AG09309 (cell line): Measurements from ENCODE around the gene ZNF112.
"Not testable (repeated sequence)": the region's sequence is repeated elsewhere in the genome, so short reads cannot be mapped to it uniquely, and the experiment has no call there.

Source experiments
- DNase-seq: peaks from one replicate; pipeline ENCODE4 v3.0.0-alpha.2; 2010; ENCODE audit warnings: low read depth
- H3K4me3 ChIP-seq: 2 replicates; pipeline ENCODE4 v1.5.1; 2011; ENCODE audit warnings: mild to moderate bottlenecking, low read depth, low read length, moderate library complexity; ENCODE audit not compliant: control insufficient read depth
- TF ChIP-seq, protein P1 (sequence below): IDR thresholded peaks from 2 replicates; pipeline ENCODE4 v1.5.1; 2011; ENCODE audit warnings: mild to moderate bottlenecking, low read depth, low read length, inconsistent platforms; ENCODE audit not compliant: insufficient read depth, control insufficient read depth; ENCODE audit errors: missing control alignments

ZNF112 gene

DNA sequence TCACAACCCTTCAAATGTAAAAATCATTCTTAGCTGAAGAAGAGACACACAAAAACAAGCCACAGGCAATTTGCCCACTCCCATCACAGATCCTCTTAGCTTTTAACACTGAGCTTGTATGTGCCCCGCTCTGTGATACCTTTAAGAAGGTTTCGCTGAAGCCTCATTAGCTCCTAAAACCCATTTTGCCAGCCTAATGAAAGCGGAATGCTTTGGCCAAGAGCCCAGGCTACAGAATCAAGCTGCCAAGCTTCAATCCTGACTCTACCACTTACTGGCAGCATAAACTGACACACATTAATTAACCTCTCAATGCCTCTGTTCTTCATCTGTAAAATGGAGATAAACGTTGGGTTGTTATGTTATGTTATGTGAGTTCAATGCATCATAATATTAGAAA is 10.5 kb downstream of the ZNF112 start:
- no peak overlapping the region for H3K4me3 ChIP-seq
- TF ChIP-seq, protein P1, sequence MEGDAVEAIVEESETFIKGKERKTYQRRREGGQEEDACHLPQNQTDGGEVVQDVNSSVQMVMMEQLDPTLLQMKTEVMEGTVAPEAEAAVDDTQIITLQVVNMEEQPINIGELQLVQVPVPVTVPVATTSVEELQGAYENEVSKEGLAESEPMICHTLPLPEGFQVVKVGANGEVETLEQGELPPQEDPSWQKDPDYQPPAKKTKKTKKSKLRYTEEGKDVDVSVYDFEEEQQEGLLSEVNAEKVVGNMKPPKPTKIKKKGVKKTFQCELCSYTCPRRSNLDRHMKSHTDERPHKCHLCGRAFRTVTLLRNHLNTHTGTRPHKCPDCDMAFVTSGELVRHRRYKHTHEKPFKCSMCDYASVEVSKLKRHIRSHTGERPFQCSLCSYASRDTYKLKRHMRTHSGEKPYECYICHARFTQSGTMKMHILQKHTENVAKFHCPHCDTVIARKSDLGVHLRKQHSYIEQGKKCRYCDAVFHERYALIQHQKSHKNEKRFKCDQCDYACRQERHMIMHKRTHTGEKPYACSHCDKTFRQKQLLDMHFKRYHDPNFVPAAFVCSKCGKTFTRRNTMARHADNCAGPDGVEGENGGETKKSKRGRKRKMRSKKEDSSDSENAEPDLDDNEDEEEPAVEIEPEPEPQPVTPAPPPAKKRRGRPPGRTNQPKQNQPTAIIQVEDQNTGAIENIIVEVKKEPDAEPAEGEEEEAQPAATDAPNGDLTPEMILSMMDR = no peak
- DNase-seq = no peak

DNA sequence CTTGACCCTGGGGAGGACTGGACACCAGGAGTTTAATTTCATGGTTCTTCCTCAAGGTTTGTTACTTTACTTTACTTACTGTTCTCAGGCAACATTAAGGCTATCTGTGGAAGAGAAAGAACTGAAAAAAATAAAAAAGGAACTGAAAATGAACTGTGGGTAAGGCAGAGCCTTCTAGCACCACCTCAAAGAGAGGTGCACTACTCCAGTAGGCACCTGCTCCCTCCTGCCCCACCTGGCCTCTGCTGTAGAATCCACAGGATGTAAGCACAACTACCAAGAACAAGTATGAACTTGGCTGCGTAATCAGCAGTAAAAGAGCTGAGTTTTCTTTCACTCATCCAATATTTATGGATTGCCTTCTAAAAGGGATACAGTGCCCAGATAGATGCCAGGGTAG is 12.2 kb downstream of the ZNF112 start:
- H3K4me3 ChIP-seq = no peak overlapping the region
- DNase-seq = no peak
- TF ChIP-seq, protein P1 = no peak

DNA sequence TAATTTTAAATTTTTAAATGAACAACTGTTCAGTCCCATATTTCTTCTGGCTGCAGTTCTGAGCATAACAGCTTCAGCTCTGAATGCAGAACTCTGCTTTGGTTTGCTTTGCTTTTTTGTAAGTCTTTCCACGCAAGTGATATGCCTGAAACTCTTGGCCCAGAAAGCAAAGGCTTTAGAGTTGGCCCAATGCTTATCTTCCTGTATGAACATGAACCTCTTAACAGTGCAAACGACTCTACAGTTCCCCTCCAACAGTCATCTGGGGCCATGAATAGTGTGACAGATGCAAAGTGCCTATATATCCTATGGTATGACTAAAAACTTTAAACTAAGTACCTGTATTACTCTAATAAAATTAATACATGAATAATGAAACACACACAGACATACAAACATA is 14.7 kb downstream of the ZNF112 start:
- no peak for DNase-seq
- TF ChIP-seq, protein P1 = no peak
- no peak overlapping the region for H3K4me3 ChIP-seq

DNA sequence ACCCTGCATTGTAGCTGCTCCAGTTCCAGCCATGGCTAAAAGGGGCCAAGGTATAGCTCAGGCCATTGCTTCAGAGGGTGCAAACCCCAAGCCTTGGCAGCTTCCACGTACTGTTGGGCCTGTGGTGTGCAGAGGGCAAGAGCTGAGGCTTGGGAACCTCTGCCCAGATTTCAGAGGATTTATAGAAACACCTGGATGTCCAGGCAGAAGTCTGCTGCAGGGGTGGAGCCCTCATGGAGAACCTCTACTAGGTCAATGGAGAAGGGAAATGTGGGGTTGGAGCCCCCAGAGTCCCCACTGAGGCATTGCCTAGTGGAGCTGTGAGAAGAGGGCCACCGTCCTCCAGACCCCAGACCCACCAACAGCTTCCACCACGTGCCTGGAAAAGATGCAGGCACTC is 21.8 kb downstream of the ZNF112 start:
- not testable (repeated sequence) for DNase-seq, H3K4me3 ChIP-seq

DNA sequence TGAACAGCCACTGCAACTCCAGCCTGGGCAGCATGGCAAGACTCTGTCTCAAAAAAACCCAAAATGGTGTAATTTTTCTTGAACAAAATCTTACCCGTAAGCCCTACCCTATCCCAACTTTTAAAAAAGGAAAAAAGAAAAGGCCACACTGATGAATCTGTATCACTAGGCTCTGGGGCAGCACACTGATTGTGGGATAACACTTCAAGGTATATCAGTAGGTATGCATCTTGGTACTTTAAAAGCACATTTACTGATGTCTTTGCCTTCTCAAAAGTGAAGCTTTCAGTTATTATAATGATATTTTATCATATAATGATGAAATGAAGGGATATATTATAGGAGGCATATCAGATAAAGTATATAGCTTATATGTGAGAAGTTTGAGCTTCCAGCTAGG is 24.3 kb downstream of the ZNF112 start:
- TF ChIP-seq, protein P1 = no peak
- H3K4me3 ChIP-seq = no peak overlapping the region
- DNase-seq = no peak

DNA sequence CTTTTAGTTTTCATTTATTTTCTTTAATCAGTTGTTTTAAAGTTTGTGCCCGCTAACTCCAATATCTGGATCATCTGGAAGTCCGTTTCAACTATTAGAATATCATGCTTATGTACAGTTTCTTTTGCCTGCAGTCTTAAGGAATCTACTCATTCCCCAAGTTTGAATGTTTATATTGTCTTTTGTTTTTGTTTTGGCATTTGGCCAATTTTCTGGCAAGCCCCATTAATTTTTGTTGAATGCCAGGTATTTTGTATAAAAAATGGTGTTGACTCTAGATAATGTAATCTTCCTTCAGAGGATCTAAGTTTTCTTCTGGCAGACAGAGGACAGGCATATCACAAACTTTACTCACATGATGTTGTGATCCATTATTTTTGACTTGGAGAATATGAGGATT is 40.6 kb downstream of the ZNF112 start:
- no peak overlapping the region for H3K4me3 ChIP-seq
- DNase-seq = no peak
- TF ChIP-seq, protein P1 = no peak

DNA sequence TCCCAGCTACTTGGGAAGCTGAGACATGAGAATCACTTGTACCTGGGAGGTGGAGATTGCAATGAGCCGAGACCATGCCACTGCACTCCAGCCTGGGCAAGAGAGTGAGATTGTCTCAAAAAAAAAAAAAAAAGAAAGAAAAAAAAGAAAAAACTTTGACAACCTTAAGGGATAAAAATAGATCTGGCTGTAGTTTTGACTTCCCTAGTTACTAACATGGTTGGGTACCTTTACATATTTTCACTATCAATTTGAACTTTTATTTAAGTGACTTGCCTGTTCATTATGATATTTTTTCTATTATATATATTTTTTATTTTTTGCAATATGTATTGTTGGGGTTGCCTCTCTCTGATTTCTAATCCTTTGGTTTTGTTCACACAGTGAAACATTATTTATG is 43.2 kb downstream of the ZNF112 start:
- no peak overlapping the region for H3K4me3 ChIP-seq
- TF ChIP-seq, protein P1 = no peak
- DNase-seq = no peak
